Glutamatergic neuron (in vitro differentiated cells): Measurements from ENCODE around the gene AK9. TPM values are rescaled to one million over a fixed set of nuclear protein-coding genes. Genes with fewer than 3 reads are reported as not detected.

Experiments used
- DNase-seq: peaks from one replicate; pipeline ENCODE4 v3.0.0; 2022
- H3K27ac Mint-ChIP-seq: one replicate; pipeline ENCODE4 v1.8.0; 2020; ENCODE audit warnings: mild to moderate bottlenecking, mixed read lengths, inconsistent platforms; ENCODE audit not compliant: unreplicated experiment
- H3K27me3 Mint-ChIP-seq: one replicate; pipeline ENCODE4 v1.8.0; 2020; ENCODE audit warnings: mild to moderate bottlenecking, moderate library complexity, mixed read lengths, inconsistent platforms; ENCODE audit not compliant: unreplicated experiment
- H3K36me3 Mint-ChIP-seq: one replicate; pipeline ENCODE4 v1.8.0; 2020; ENCODE audit warnings: mild to moderate bottlenecking, mixed read lengths, inconsistent platforms; ENCODE audit not compliant: unreplicated experiment
- H3K4me1 Mint-ChIP-seq: one replicate; pipeline ENCODE4 v1.8.0; 2020; ENCODE audit warnings: mild to moderate bottlenecking, low read depth, mixed read lengths, inconsistent platforms; ENCODE audit not compliant: unreplicated experiment
- H3K4me3 Mint-ChIP-seq: one replicate; pipeline ENCODE4 v1.8.0; 2020; ENCODE audit warnings: mild to moderate bottlenecking, mixed read lengths, inconsistent platforms; ENCODE audit not compliant: unreplicated experiment
- H3K9me3 Mint-ChIP-seq: one replicate; pipeline ENCODE4 v1.8.0; 2020; ENCODE audit warnings: mild to moderate bottlenecking, moderate library complexity, mixed read lengths, inconsistent platforms; ENCODE audit not compliant: unreplicated experiment
- total RNA-seq: library from RNA; stranded (reverse); fragmentation: NEBNext Ultra II Directional; extraction: Animal tissue kit (Norgen Biotek cat#: 25700); gene quantifications from one replicate; pipeline ENCODE4 v1.2.1, GENCODE V29; 2021; ENCODE audit not compliant: unreplicated experiment
- TF ChIP-seq, protein P1 (sequence below): fragments of 200-600 bp; sonication (generic); IDR thresholded peaks from one replicate; pipeline ENCODE4 v1.5.0; 2021; ENCODE audit not compliant: partially characterized antibody, unreplicated experiment

The AK9 gene
- total RNA-seq, 1 donor from 2014 or later: 8.1 TPM

DNA sequence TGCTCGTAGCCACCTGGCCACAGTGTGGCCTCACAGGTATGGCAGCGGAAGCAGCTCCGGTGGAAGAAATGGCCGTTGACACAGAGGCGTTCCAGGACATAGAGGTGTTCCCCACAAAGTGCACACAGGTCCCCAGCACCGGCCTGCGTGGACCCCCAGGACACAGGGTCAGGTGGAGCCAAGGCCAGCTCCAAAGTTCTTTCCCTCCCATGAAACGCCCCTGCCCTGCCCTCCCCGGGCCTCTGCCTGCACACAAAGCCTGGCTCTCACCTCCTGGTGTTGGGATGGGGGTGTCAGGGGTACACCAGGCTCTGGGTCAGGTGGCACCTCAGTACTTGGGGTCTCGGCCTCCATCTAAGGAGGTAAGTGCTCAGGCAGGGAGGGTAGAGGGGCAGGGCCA is 243.9 kb downstream of the AK9 start:
- Mint-ChIP-seq H3K4me1 (peaks cover 13% of the 10 kb centered on the region), H3K27ac (no peak overlapping the region), H3K4me3 (no peak overlapping the region), H3K27me3 (peaks cover 31% of the 10 kb centered on the region), H3K9me3 (peaks cover 16% of the 10 kb centered on the region), H3K36me3 (peaks cover 5% of the 10 kb centered on the region)
- DNase-seq: no peak
- TF ChIP-seq, protein P1, sequence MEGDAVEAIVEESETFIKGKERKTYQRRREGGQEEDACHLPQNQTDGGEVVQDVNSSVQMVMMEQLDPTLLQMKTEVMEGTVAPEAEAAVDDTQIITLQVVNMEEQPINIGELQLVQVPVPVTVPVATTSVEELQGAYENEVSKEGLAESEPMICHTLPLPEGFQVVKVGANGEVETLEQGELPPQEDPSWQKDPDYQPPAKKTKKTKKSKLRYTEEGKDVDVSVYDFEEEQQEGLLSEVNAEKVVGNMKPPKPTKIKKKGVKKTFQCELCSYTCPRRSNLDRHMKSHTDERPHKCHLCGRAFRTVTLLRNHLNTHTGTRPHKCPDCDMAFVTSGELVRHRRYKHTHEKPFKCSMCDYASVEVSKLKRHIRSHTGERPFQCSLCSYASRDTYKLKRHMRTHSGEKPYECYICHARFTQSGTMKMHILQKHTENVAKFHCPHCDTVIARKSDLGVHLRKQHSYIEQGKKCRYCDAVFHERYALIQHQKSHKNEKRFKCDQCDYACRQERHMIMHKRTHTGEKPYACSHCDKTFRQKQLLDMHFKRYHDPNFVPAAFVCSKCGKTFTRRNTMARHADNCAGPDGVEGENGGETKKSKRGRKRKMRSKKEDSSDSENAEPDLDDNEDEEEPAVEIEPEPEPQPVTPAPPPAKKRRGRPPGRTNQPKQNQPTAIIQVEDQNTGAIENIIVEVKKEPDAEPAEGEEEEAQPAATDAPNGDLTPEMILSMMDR: no peak

DNA sequence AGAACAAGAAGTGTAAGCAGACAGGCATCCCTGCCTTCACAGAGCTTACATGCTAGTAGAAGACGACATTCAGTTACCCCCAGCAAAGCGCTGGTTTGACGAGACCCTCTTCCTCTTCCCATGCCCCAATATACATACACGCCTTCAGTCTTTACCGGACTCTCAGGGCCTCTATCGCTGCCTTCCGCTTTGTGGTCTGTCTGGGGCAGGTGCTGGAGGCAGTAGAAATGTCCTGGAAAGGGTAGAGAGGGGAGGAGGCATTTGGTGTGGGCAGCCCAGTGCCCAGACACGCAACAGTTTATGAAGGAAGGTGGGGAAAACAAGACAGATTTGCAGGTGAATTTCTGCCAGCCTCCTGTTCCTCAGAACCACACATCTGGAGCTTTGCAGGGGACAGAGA is 244.5 kb downstream of the AK9 start:
- TF ChIP-seq, protein P1: no peak

DNA sequence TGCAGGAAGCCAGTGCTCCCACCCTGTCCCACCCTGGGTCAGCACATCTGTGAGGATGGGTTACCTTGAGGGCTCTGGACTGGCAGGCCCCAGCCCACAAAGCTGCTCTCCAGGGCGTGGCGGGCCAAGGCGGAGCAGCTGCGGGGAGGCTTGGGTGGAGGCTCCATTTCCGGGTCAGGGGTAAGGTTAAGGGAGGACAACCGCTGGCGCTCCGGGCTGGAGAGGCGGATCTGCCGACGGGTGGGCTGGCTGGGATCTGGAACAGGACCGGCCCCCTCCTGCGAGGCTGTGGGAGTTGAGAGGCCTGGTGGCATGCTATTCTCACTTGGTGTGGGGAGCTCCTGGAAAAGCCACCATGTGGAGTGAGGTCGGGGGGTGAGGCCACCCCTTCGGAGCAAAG is 244.9 kb downstream of the AK9 start:
- Mint-ChIP-seq H3K9me3 (peaks cover 22% of the 10 kb centered on the region), H3K4me1 (peaks cover 8% of the 10 kb centered on the region), H3K27ac (no peak overlapping the region), H3K4me3 (no peak overlapping the region), H3K36me3 (peaks cover 5% of the 10 kb centered on the region), H3K27me3 (peaks cover 36% of the 10 kb centered on the region)
- TF ChIP-seq, protein P1: no peak
- no peak for DNase-seq

More for the DNA sequence above, 244.5 kb downstream of the AK9 start:
- H3K4me1 Mint-ChIP-seq: peaks cover 8% of the 10 kb centered on the region
- H3K27ac Mint-ChIP-seq: peak overlapping the region; percentile 48
- DNase-seq: no peak
- peaks cover 18% of the 10 kb centered on the region for H3K9me3 Mint-ChIP-seq
- peaks cover 31% of the 10 kb centered on the region for H3K27me3 Mint-ChIP-seq
- no peak overlapping the region for H3K4me3 Mint-ChIP-seq
- peaks cover 5% of the 10 kb centered on the region for H3K36me3 Mint-ChIP-seq

DNA sequence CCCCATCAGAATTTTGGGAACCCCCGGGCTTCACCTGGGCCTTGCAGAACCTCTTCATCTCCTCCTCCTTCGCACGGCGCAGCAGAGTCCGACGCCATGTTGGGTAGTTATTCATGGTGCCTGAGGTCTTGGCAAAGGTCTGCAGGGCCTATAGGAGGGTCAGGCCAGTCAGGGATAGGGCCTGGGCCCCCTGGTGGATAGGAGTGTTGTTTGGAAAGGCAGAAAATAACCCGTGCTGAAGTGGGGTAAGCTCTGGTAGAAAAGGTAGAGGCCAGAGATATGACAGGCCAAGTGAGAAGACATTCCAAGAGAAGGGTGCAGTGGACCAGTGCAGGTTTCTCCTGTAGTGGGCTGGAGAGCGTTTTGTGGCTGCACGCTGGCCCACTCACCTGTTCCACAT is 245.6 kb downstream of the AK9 start:
- Mint-ChIP-seq H3K9me3 (peaks cover 20% of the 10 kb centered on the region), H3K27me3 (peaks cover 36% of the 10 kb centered on the region), H3K27ac (no peak overlapping the region), H3K36me3 (no peaks in the 10 kb centered on the region), H3K4me3 (peak overlapping the region; percentile 20), H3K4me1 (peaks cover 4% of the 10 kb centered on the region)
- DNase-seq: no peak
- TF ChIP-seq, protein P1: no peak

DNA sequence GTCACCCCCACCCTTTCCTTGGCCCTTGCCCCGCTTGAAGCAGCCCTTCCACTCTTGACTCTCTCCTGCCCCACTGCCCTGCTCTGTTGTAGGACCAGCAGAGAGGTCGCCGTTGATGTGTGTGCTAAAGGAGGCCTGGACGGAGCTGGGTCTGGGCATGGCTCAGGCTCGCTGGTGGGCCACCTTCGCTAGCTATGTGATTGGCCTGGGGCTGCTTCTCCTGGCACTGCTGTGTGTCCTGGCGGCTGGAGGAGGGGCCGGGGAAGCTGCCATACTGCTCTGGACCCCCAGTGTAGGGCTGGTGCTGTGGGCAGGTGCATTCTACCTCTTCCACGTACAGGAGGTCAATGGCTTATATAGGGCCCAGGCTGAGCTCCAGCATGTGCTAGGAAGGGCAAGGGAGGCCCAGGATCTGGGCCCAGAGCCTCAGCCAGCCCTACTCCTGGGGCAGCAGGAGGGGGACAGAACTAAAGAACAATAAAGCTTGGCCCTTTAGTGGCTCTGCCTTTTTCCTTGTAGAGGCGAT is 247.5 kb downstream of the AK9 start:
- no peak for DNase-seq
- TF ChIP-seq, protein P1: no peak
- H3K27ac Mint-ChIP-seq: peak overlapping the region; percentile 12
- peaks cover 35% of the 10 kb centered on the region for H3K27me3 Mint-ChIP-seq
- no peak overlapping the region for H3K4me3 Mint-ChIP-seq
- no peaks in the 10 kb centered on the region for H3K36me3 Mint-ChIP-seq
- H3K9me3 Mint-ChIP-seq: peaks cover 24% of the 10 kb centered on the region
- H3K4me1 Mint-ChIP-seq: peaks cover 1% of the 10 kb centered on the region

Other genes with a start within 250 kb of the AK9 start
- 782 TPM for gene MICAL1, start 235.4 kb downstream of the AK9 start, total RNA-seq
- 6.4 TPM for gene ZBTB24, start 208.0 kb downstream of the AK9 start, total RNA-seq
- 15.4 TPM for gene FIG4, start 94 bp upstream of the AK9 start, total RNA-seq